Esophagus squamous epithelium (tissue), 4 donors: Measurements from ENCODE around the gene BICD2.

Experiments
- CTCF ChIP-seq, 6 experiments: fragments of 450-650 bp in 4 of 6; fragments of 200-600 bp in 2 of 6; sonication (generic) in 2 of 6; IDR thresholded peaks; one replicate each; pipeline ENCODE4 v1.5.1; 2016 to 2019; ENCODE audit warnings: antibody characterized with exemption in 6 of 6, mild to moderate bottlenecking in 4 of 6, moderate library complexity in 4 of 6
- POLR2A ChIP-seq, 4 donors: fragments of 450-650 bp; IDR thresholded peaks; one replicate each; pipeline ENCODE4 v1.6.1; 2017; ENCODE audit warnings: antibody characterized with exemption in 4 of 4, mild to moderate bottlenecking in 4 of 4, moderate library complexity in 3 of 4

- no peak for TF ChIP-seq CTCF (IDR thresholded peaks at IDR 0.05)
- TF ChIP-seq POLR2A (IDR thresholded peaks at IDR 0.05) = no peak
Measured at GRCh38 chr9:92738661-92739081, 26.0 kb downstream of the BICD2 start.
